Neural cell (in vitro differentiated cells): ENCODE data around the gene GIPC2.

Source experiments
- EP300 ChIP-seq: fragments of 450-650 bp; conservative IDR thresholded peaks from 2 replicates; pipeline ENCODE4 v1.6.1; 2014; ENCODE audit warnings: antibody characterized with exemption, mild to moderate bottlenecking, moderate library complexity; ENCODE audit not compliant: poor library complexity, severe bottlenecking
- EZH2 ChIP-seq: fragments of 200-600, 300-800 bp; shearing (Covaris generic), sonication (generic); IDR thresholded peaks from 2 replicates; pipeline ENCODE4 v1.6.1; 2014; ENCODE audit warnings: antibody characterized with exemption, low read length, borderline replicate concordance, mild to moderate bottlenecking; ENCODE audit not compliant: insufficient read depth, poor library complexity, severe bottlenecking
- TF ChIP-seq, protein P1 (sequence below): fragments of 450-650 bp; IDR thresholded peaks from 2 replicates; pipeline ENCODE4 v1.5.1; 2014; ENCODE audit warnings: antibody characterized with exemption, mild to moderate bottlenecking, moderate library complexity; ENCODE audit not compliant: poor library complexity, severe bottlenecking

DNA sequence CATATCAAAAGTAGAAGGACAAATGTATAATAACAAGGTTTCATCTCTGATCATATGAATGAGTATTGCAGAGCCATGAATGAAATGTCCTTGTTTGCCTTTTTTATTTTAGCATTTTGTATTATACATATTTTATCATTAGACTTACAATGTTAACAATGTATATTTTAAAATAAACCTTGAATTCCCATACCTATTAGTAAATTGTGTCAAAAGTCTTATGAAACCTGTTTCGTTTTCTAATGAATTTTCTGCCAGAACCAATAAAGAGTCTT, 40.4 kb upstream of the GIPC2 start:
- TF ChIP-seq, protein P1, sequence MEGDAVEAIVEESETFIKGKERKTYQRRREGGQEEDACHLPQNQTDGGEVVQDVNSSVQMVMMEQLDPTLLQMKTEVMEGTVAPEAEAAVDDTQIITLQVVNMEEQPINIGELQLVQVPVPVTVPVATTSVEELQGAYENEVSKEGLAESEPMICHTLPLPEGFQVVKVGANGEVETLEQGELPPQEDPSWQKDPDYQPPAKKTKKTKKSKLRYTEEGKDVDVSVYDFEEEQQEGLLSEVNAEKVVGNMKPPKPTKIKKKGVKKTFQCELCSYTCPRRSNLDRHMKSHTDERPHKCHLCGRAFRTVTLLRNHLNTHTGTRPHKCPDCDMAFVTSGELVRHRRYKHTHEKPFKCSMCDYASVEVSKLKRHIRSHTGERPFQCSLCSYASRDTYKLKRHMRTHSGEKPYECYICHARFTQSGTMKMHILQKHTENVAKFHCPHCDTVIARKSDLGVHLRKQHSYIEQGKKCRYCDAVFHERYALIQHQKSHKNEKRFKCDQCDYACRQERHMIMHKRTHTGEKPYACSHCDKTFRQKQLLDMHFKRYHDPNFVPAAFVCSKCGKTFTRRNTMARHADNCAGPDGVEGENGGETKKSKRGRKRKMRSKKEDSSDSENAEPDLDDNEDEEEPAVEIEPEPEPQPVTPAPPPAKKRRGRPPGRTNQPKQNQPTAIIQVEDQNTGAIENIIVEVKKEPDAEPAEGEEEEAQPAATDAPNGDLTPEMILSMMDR, result no peak
- no peak for TF ChIP-seq EP300
- no peak for TF ChIP-seq EZH2
